ENCODE results near the gene UVRAG. TPM values are rescaled to one million over a fixed set of nuclear protein-coding genes. Genes with fewer than 3 reads are reported as not detected.
"Not testable (repeated sequence)": the region's sequence is repeated elsewhere in the genome, so short reads cannot be mapped to it uniquely, and the experiment has no call there.

UVRAG gene
- total RNA-seq, 1 donor from 2014 or later = 7.4 TPM

DNA sequence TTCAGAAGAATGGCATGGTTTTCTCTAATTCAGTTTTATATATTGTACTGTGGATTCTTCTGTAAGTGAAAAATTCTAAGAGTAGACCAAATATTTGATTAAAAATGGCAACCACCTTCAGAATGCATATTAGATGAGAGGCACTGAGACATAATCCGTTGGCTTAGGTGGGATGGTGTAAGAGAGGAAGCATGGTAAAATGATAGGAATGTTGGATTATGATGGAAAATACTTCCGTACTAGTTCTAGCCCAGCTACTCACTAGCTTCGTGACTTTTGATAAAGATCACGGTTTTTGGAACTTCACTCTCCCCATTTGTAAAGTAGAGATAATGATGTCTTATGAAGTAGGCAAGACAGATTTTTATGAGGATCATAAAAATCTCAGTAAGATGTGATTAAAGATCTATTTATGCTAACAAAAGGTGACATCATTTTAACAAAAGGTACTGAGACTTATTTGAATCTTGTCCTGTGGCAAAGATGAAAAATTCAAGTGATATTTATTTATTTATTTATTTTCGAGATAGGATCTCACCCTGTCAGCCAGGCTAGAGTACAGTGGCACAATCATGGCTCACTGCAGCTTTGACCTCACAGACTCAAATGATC is 37.5 kb downstream of the UVRAG start:
- DNase-seq (ENCODE audit: low read depth) = no peak
- TF ChIP-seq, protein P1, sequence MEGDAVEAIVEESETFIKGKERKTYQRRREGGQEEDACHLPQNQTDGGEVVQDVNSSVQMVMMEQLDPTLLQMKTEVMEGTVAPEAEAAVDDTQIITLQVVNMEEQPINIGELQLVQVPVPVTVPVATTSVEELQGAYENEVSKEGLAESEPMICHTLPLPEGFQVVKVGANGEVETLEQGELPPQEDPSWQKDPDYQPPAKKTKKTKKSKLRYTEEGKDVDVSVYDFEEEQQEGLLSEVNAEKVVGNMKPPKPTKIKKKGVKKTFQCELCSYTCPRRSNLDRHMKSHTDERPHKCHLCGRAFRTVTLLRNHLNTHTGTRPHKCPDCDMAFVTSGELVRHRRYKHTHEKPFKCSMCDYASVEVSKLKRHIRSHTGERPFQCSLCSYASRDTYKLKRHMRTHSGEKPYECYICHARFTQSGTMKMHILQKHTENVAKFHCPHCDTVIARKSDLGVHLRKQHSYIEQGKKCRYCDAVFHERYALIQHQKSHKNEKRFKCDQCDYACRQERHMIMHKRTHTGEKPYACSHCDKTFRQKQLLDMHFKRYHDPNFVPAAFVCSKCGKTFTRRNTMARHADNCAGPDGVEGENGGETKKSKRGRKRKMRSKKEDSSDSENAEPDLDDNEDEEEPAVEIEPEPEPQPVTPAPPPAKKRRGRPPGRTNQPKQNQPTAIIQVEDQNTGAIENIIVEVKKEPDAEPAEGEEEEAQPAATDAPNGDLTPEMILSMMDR (conservative IDR thresholded peaks at IDR 0.05; ENCODE audit: low read depth, low read length) = no peak
- H3K4me3 ChIP-seq (ENCODE audit: low read depth, low read length) = no peak overlapping the region

DNA sequence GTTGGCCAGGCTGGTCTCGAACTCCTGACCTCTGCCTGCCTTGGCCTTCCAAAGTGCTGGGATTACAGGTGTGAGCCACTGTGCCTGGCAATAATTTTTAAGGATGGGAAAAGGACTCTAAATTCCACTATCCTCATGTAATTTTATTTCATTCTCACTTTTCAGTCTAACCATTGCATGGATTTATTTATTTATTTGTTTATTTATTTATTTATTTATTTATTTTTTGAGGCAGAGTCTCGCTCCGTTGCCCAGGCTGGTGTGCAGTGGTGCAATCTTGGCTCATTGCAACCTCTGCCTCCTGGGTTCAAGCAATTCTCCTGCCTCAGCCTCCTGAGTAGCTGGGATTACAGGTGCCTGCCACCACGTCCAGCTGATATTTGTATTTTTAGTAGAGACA is 38.6 kb downstream of the UVRAG start:
- not testable (repeated sequence) for H3K4me3 ChIP-seq (ENCODE audit: low read depth, low read length); DNase-seq (ENCODE audit: low read depth)

DNA sequence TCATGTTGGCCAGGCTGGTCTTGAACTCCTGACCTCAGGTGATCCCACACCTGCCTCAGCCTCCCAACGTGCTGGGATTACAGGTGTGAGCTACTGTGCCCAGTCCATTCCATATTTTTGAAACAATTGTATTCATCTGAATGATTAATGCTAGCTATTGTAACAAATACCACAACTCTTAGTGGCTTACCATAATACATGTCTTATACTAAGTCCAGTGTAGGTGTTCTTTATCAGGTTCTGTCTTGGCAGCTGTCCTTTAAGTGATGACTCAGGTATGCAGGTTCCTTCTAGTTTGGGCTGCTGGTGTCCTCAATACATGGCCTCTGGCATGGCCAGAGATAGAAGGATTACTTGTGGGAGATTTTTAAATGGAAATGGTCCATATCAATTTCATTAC is 39.0 kb downstream of the UVRAG start:
- no peak for DNase-seq (ENCODE audit: low read depth)
- no peak overlapping the region for H3K4me3 ChIP-seq (ENCODE audit: low read depth, low read length)
- TF ChIP-seq, protein P1 (conservative IDR thresholded peaks at IDR 0.05; ENCODE audit: low read depth, low read length) = no peak

DNA sequence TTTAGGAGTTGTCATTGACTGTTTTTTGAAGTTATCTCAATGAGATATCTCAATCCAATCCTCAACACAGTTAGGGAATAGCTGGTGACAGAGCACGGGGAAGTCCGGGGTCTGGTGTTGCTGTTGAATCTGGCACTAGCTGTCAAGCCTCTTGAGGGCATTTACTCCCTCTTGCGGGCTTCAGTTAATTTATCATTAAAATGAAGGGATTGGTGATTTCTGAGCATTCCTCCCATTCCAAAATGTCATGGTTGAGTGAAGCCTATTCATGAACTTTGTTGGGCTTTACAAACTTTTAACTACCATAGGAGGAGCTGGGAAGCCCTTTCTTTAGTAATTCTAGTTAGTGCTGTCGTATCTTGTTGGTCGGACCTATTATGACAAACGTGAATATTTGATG is 40.2 kb downstream of the UVRAG start:
- DNase-seq (ENCODE audit: low read depth) = peak; percentile 61
- TF ChIP-seq, protein P1 (conservative IDR thresholded peaks at IDR 0.05; ENCODE audit: low read depth, low read length) = peak; percentile 37
- no peak overlapping the region for H3K4me3 ChIP-seq (ENCODE audit: low read depth, low read length)

DNA sequence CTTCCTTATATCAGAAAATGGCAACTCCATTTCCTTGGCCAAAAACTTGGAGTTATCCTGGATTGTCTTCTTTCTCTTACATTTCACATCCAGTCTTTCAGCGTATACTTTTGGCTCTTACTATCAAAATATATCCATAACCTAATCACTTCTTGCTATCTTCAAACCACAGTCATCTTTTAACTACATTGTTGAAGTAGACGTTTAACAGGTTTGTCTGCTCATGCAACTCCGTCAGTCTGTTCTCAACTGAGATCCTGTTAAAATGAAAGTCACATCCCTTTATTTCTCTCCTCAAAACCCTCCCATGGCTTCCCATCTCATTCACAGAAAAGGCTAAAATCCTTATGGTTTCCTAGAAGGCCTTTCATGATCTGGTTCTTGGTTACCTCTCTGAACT is 41.9 kb downstream of the UVRAG start:
- no peak overlapping the region for H3K4me3 ChIP-seq (ENCODE audit: low read depth, low read length)
- no peak for DNase-seq (ENCODE audit: low read depth)
- TF ChIP-seq, protein P1 (conservative IDR thresholded peaks at IDR 0.05; ENCODE audit: low read depth, low read length) = no peak

DNA sequence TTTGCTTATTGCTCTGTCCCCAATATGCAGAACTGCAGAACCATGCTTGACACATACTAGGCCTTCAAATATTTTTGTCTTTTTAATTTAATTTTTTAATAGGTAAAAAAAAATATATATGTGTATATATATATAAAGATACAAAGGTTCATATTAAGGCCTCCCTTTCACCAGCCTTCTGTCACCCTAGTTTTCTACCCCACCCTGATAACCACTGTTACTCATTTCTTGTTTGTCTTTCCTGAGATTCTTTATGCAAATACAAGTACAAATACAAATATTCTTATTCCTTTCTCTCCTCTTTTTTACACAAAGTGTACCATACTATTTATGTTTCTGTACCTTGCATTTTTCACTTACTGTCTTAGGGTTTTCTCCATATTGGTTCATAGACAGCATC is 43.0 kb downstream of the UVRAG start:
- no peak for DNase-seq (ENCODE audit: low read depth)
- TF ChIP-seq, protein P1 (conservative IDR thresholded peaks at IDR 0.05; ENCODE audit: low read depth, low read length) = no peak
- no peak overlapping the region for H3K4me3 ChIP-seq (ENCODE audit: low read depth, low read length)

DNA sequence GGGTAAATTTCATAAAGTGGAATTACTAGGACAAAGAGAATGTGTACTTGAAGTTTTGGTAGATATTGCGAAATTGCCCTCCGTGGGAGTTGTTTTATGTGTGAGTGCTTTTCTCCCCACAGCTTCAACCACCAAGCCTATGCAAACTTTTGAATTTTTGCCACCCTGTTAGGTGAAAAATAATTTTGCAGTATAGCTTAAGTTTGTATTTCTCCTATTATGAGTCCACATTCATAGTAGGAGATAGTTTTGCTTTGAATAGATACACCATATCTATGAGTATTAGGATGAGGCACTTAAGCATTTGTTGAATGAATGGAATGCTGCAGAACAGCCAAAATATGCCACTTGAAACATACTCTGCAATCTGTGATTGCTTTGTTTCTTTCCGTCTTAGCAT is 43.6 kb downstream of the UVRAG start:
- TF ChIP-seq, protein P1 (conservative IDR thresholded peaks at IDR 0.05; ENCODE audit: low read depth, low read length) = no peak
- DNase-seq (ENCODE audit: low read depth) = no peak
- H3K4me3 ChIP-seq (ENCODE audit: low read depth, low read length) = no peak overlapping the region

All from epithelial cell of proximal tubule (primary cell).